ENCODE measurements around the gene ZNF688. TPM values are rescaled to one million over a fixed set of nuclear protein-coding genes. Genes with fewer than 3 reads are reported as not detected.

The ZNF688 gene
- total and polyA plus RNA-seq, 2 of the 8 experiments (the other 6 are each of a cell fraction or from before 2014, with no cell fraction given), result 2.7 to 3.5 TPM

GRCh38 chr16:30555315-30556124, 16.0 kb downstream of the ZNF688 start (continued):
- TF ChIP-seq CHD1 (IDR thresholded peaks at IDR 0.05; ENCODE audit: low read depth, low read length) (no peak), SP2 (IDR thresholded peaks at IDR 0.05; ENCODE audit: low read length) (no peak)

Measured in H1 (cell line).